ENCODE data around the gene RYR3. TPM values are rescaled to one million over a fixed set of nuclear protein-coding genes. Genes with fewer than 3 reads are reported as not detected.

Gene RYR3
- total and polyA plus RNA-seq, 10 of the 15 experiments (the other 5 are each of a cell fraction or from before 2014, with no cell fraction given) = under 0.01 to 0.44 (median 0.16) TPM; not detected in 5

DNA sequence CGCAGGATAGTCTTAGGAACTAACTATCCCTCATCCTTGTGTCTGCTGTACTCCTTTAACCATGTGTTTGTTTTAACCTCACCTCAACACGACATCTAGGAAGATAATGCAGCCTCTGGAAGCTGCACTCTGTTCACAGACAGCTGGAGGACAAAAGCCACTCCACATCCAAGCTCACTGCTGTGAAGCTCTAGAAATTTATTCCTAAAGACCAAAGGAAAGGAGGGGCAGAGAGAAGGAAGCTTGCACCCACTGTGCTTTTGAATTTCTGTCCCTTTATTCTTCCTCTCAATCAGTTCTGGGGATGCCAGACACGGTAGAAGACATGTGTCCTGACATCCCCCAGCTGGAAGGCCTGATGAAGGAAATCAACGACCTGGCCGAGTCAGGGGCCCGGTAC is 474.6 kb downstream of the RYR3 start:
- no peak overlapping the region for H3K27ac ChIP-seq (ENCODE audit: control insufficient read depth, insufficient read depth)
- H3K4me2 ChIP-seq (ENCODE audit: control insufficient read depth, insufficient read depth) = no peak overlapping the region
- ChIA-PET CTCF (no interaction called here), RAD21 (ENCODE audit: unreplicated experiment) (no interaction called here), POLR2A (no interaction called here), SMC1A (ENCODE audit: uncharacterized antibody, unreplicated experiment) (interaction anchor here (1.8 kb wide), 1 partner anchor 17 kb away, joined by 7 read pairs; no protein-coding TSS in a partner anchor)
- no peak overlapping the region for H2AFZ ChIP-seq (ENCODE audit: control insufficient read depth, low read depth, low read length)
- 45% methylated on average over 6 of the region's 6 CpGs for WGBS (ENCODE audit: insufficient coverage, insufficient replicate concordance, low lambda C conversion rate, missing lambda C conversion rate)
- no peak for DNase-seq (ENCODE audit: low read depth, low spot score)
- ATAC-seq = no peak
- H4K20me1 ChIP-seq (ENCODE audit: control insufficient read depth, insufficient read depth) = no peaks in the 10 kb centered on the region
- H3K36me3 ChIP-seq (ENCODE audit: control insufficient read depth in 2 of 2, insufficient read depth in 2 of 2, low read length in 1 of 2) = no peaks in the 10 kb centered on the region
- H3K79me2 ChIP-seq (ENCODE audit: control insufficient read depth, insufficient read depth, low read length) = no peaks in the 10 kb centered on the region
- in situ Hi-C loops (cut with MboI) (no loop called here), intact Hi-C loops (cut with micrococcal nuclease; ENCODE audit: unreplicated experiment) (no loop called here)
- no peaks in the 10 kb centered on the region for H3K4me1 ChIP-seq (ENCODE audit: control insufficient read depth, insufficient read depth, low read length)
- H3K4me3 ChIP-seq = no peak overlapping the region
- no peaks in the 10 kb centered on the region; a peak in 1 of 4 replicates for H3K27me3 ChIP-seq (replicated peaks in 1 of 2; ENCODE audit: control insufficient read depth in 2 of 2, insufficient read depth in 2 of 2, low read length in 1 of 2)
- TF ChIP-seq TAF1 (IDR thresholded peaks at IDR 0.05; ENCODE audit: borderline replicate concordance, low read depth, low read length) (no peak), LARP7 (IDR thresholded peaks at IDR 0.05) (no peak), EGR1 (IDR thresholded peaks at IDR 0.05; ENCODE audit: borderline replicate concordance in 1 of 2, low read depth in 2 of 2, low read length in 2 of 2) (no peak), TCF7 (IDR thresholded peaks at IDR 0.05; ENCODE audit: borderline replicate concordance) (no peak), NFXL1 (IDR thresholded peaks at IDR 0.05; ENCODE audit: borderline replicate concordance) (no peak), MEF2A (IDR thresholded peaks at IDR 0.05; ENCODE audit: insufficient read depth, low read depth, low read length) (no peak), DPF2 (IDR thresholded peaks at IDR 0.05) (no peak), CBX5 (IDR thresholded peaks at IDR 0.05; ENCODE audit: low read depth) (no peak), BACH1 (IDR thresholded peaks at IDR 0.05; ENCODE audit: borderline replicate concordance) (no peak), SREBF2 (IDR thresholded peaks at IDR 0.05; ENCODE audit: low read length) (no peak), HDAC2 (IDR thresholded peaks at IDR 0.05) (no peak), SRF (IDR thresholded peaks at IDR 0.05; ENCODE audit: low read depth in 2 of 2, low read length in 2 of 2) (no peak)
- TF ChIP-seq, protein P1, sequence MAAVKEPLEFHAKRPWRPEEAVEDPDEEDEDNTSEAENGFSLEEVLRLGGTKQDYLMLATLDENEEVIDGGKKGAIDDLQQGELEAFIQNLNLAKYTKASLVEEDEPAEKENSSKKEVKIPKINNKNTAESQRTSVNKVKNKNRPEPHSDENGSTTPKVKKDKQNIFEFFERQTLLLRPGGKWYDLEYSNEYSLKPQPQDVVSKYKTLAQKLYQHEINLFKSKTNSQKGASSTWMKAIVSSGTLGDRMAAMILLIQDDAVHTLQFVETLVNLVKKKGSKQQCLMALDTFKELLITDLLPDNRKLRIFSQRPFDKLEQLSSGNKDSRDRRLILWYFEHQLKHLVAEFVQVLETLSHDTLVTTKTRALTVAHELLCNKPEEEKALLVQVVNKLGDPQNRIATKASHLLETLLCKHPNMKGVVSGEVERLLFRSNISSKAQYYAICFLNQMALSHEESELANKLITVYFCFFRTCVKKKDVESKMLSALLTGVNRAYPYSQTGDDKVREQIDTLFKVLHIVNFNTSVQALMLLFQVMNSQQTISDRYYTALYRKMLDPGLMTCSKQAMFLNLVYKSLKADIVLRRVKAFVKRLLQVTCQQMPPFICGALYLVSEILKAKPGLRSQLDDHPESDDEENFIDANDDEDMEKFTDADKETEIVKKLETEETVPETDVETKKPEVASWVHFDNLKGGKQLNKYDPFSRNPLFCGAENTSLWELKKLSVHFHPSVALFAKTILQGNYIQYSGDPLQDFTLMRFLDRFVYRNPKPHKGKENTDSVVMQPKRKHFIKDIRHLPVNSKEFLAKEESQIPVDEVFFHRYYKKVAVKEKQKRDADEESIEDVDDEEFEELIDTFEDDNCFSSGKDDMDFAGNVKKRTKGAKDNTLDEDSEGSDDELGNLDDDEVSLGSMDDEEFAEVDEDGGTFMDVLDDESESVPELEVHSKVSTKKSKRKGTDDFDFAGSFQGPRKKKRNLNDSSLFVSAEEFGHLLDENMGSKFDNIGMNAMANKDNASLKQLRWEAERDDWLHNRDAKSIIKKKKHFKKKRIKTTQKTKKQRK (IDR thresholded peaks at IDR 0.05; ENCODE audit: low read depth, low read length) = no peak
- TF ChIP-seq, protein P2, sequence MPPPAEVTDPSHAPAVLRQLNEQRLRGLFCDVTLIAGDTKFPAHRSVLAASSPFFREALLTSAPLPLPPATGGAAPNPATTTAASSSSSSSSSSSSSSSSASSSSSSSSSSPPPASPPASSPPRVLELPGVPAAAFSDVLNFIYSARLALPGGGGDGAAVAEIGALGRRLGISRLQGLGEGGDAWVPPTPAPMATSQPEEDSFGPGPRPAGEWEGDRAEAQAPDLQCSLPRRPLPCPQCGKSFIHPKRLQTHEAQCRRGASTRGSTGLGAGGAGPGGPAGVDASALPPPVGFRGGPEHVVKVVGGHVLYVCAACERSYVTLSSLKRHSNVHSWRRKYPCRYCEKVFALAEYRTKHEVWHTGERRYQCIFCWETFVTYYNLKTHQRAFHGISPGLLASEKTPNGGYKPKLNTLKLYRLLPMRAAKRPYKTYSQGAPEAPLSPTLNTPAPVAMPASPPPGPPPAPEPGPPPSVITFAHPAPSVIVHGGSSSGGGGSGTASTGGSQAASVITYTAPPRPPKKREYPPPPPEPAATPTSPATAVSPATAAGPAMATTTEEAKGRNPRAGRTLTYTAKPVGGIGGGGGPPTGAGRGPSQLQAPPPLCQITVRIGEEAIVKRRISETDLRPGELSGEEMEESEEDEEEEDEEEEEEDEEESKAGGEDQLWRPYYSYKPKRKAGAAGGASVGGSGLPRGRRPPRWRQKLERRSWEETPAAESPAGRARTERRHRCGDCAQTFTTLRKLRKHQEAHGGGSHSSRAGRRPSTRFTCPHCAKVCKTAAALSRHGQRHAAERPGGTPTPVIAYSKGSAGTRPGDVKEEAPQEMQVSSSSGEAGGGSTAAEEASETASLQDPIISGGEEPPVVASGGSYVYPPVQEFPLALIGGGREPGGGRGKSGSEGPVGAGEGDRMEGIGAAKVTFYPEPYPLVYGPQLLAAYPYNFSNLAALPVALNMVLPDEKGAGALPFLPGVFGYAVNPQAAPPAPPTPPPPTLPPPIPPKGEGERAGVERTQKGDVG (CRISPR knock-in tag; IDR thresholded peaks at IDR 0.05) = no peak
- TF ChIP-seq, protein P3, sequence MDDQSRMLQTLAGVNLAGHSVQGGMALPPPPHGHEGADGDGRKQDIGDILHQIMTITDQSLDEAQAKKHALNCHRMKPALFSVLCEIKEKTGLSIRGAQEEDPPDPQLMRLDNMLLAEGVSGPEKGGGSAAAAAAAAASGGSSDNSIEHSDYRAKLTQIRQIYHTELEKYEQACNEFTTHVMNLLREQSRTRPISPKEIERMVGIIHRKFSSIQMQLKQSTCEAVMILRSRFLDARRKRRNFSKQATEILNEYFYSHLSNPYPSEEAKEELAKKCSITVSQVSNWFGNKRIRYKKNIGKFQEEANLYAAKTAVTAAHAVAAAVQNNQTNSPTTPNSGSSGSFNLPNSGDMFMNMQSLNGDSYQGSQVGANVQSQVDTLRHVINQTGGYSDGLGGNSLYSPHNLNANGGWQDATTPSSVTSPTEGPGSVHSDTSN (IDR thresholded peaks at IDR 0.05; ENCODE audit: insufficient replicate concordance, low read depth, low read length) = no peak
- TF ChIP-seq, protein P4, sequence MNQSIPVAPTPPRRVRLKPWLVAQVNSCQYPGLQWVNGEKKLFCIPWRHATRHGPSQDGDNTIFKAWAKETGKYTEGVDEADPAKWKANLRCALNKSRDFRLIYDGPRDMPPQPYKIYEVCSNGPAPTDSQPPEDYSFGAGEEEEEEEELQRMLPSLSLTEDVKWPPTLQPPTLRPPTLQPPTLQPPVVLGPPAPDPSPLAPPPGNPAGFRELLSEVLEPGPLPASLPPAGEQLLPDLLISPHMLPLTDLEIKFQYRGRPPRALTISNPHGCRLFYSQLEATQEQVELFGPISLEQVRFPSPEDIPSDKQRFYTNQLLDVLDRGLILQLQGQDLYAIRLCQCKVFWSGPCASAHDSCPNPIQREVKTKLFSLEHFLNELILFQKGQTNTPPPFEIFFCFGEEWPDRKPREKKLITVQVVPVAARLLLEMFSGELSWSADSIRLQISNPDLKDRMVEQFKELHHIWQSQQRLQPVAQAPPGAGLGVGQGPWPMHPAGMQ (IDR thresholded peaks at IDR 0.05; ENCODE audit: borderline replicate concordance) = no peak
- no peak overlapping the region for H3K9ac ChIP-seq (ENCODE audit: control insufficient read depth, insufficient read depth, low read length)
- FAIRE-seq = no peak
- no peaks in the 10 kb centered on the region for H3K9me3 ChIP-seq (replicated peaks; ENCODE audit: control insufficient read depth, insufficient read depth, low read length)
- BruUV-seq (replicated peaks) = no TSS peak
